ENCODE results near the gene CHST5. TPM values are rescaled to one million over a fixed set of nuclear protein-coding genes. Genes with fewer than 3 reads are reported as not detected.

Gene CHST5
- total and polyA plus RNA-seq, 2 of the 13 experiments (the other 11 are each of a cell fraction or from before 2014, with no cell fraction given): 0.05 TPM; not detected in 1

- TF ChIP-seq HIC2 (CRISPR knock-in tag; IDR thresholded peaks at IDR 0.05; ENCODE audit: low read depth) (0 out of 2 replicates have a peak, but pooled peaks have one; percentile 38), ZNF33A (CRISPR knock-in tag; IDR thresholded peaks at IDR 0.05; ENCODE audit: borderline replicate concordance) (0 out of 2 replicates have a peak, but pooled peaks have one; percentile 59), IRF2 (CRISPR knock-in tag; IDR thresholded peaks at IDR 0.05) (peak; percentile 62), NR0B2 (CRISPR knock-in tag; IDR thresholded peaks at IDR 0.05) (peak; percentile 92), CBX5 (CRISPR knock-in tag; IDR thresholded peaks at IDR 0.05; ENCODE audit: borderline replicate concordance) (no peak; the same call in 1 of the 2 replicates), SALL1 (CRISPR knock-in tag; IDR thresholded peaks at IDR 0.05) (peak; percentile 81), MAX (IDR thresholded peaks at IDR 0.05) (peak; percentile 88), RBM22 (optimal IDR thresholded peaks at IDR 0.05; ENCODE audit: low read length) (peak; percentile 98), ZNF709 (CRISPR knock-in tag; IDR thresholded peaks at IDR 0.05) (peak; percentile 86; the same call in 1 of the 2 replicates), E2F5 (CRISPR knock-in tag; conservative IDR thresholded peaks at IDR 0.05) (peak; percentile 67; the same call in 1 of the 2 replicates), ZNF20 (CRISPR knock-in tag; IDR thresholded peaks at IDR 0.05) (no peak), ZNF552 (CRISPR knock-in tag; IDR thresholded peaks at IDR 0.05; ENCODE audit: borderline replicate concordance) (peak; percentile 92), GMEB1 (CRISPR knock-in tag; IDR thresholded peaks at IDR 0.05; ENCODE audit: borderline replicate concordance) (peak; percentile 67), RELA (CRISPR knock-in tag; IDR thresholded peaks at IDR 0.05) (no peak; the same call in 1 of the 2 replicates)
- TF ChIP-seq, protein P1, sequence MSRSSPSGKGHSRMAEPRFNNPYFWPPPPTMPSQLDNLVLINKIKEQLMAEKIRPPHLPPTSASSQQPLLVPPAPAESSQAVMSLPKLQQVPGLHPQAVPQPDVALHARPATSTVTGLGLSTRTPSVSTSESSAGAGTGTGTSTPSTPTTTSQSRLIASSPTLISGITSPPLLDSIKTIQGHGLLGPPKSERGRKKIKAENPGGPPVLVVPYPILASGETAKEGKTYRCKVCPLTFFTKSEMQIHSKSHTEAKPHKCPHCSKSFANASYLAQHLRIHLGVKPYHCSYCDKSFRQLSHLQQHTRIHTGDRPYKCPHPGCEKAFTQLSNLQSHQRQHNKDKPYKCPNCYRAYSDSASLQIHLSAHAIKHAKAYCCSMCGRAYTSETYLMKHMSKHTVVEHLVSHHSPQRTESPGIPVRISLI (CRISPR knock-in tag; IDR thresholded peaks at IDR 0.05; ENCODE audit: borderline replicate concordance): no peak; the same call in 1 of the 2 replicates
- TF ChIP-seq, protein P2, sequence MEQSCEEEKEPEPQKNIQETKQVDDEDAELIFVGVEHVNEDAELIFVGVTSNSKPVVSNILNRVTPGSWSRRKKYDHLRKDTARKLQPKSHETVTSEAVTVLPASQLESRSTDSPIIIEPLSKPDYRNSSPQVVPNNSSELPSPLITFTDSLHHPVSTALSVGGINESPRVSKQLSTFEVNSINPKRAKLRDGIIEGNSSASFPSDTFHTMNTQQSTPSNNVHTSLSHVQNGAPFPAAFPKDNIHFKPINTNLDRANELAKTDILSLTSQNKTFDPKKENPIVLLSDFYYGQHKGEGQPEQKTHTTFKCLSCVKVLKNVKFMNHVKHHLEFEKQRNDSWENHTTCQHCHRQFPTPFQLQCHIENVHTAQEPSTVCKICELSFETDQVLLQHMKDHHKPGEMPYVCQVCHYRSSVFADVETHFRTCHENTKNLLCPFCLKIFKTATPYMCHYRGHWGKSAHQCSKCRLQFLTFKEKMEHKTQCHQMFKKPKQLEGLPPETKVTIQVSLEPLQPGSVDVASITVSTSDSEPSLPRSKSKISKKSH (CRISPR knock-in tag; IDR thresholded peaks at IDR 0.05; ENCODE audit: borderline replicate concordance): peak; percentile 90
- TF ChIP-seq, protein P3, sequence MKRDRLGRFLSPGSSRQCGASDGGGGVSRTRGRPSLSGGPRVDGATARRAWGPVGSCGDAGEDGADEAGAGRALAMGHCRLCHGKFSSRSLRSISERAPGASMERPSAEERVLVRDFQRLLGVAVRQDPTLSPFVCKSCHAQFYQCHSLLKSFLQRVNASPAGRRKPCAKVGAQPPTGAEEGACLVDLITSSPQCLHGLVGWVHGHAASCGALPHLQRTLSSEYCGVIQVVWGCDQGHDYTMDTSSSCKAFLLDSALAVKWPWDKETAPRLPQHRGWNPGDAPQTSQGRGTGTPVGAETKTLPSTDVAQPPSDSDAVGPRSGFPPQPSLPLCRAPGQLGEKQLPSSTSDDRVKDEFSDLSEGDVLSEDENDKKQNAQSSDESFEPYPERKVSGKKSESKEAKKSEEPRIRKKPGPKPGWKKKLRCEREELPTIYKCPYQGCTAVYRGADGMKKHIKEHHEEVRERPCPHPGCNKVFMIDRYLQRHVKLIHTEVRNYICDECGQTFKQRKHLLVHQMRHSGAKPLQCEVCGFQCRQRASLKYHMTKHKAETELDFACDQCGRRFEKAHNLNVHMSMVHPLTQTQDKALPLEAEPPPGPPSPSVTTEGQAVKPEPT (CRISPR knock-in tag; IDR thresholded peaks at IDR 0.05; ENCODE audit: low read depth): peak; percentile 96
Observed at GRCh38 chr16:75555707-75556430, 20.0 kb upstream of the CHST5 start, which contains the start of gene TMEM231 (continued).

Data from HepG2 (cell line).